ENCODE measurements around the gene LENEP.

Gene LENEP

DNA sequence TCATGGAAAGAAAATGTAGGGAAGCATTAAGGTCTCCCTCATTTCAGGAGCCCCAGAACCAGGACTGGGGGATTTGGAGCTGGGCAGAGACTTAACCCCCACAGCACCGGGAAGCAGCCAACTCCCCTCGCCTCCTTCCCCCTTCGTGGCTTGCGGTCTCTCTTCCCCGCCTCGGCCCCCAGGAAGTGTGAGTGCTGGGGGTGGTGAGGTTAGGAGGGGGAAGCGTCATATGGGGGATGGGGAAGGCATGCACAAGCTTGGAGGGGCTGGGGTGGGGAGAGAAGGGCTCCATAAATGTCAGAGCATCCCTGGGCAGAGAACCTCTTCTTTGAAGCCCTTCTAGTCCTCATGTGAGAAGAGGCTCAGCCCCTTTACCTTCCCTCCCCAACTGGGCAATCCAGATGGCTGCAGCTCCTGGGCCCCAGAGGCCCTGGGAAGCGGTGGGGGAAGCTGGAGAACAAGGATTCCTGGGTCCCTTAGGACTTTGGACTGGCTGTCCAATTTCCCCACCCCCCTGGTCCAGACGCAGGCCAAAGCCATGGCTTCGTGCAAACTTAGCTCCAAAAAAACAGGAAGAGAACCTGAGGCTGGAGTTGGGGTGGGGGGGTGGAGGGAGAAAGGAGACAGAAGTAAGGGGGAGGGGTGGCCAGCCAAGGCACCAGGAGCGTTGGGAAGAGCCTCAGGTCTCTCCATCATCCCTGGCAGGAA lies 17.0 kb downstream of the LENEP start:
- Mint-ChIP-seq H3K4me3 (peak overlapping the region; percentile 93), H3K4me1 (peaks cover 84% of the 10 kb centered on the region), H3K9me3 (no peaks in the 10 kb centered on the region), H3K36me3 (peaks cover 36% of the 10 kb centered on the region), H3K27ac (peak overlapping the region; percentile 90), H3K27me3 (no peaks in the 10 kb centered on the region)
- CTCF ChIA-PET = interaction anchor here (0.6 to 5.0 kb wide), 4 partner anchors 11 to 450 kb away, joined by 3 to 21 read pairs (median 3); no protein-coding TSS in a partner anchor
- DNase-seq = peak; percentile 51

DNA sequence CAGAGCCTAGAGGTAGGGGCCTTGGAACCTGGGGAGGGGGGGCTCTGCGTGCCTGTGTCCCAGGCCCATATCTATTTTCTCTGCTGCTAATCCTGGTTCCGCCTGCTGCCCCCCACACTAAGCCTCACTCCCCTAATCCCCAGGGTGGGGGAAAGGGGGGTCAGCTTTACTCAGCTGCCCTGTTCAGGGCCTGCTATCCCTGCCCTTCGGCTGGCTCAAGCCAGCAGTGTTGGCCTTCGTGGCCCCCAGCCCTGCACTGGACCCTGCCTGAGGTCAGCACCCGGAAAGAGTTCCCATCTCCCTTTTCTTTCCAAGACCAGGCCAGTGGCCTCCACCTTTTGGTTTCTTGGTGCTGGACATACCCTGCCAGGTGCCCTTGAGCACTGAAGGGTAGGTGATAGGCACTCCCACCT lies 17.6 kb downstream of the LENEP start:
- Mint-ChIP-seq H3K27ac (peak overlapping the region; percentile 90), H3K36me3 (peaks cover 43% of the 10 kb centered on the region)

DNA sequence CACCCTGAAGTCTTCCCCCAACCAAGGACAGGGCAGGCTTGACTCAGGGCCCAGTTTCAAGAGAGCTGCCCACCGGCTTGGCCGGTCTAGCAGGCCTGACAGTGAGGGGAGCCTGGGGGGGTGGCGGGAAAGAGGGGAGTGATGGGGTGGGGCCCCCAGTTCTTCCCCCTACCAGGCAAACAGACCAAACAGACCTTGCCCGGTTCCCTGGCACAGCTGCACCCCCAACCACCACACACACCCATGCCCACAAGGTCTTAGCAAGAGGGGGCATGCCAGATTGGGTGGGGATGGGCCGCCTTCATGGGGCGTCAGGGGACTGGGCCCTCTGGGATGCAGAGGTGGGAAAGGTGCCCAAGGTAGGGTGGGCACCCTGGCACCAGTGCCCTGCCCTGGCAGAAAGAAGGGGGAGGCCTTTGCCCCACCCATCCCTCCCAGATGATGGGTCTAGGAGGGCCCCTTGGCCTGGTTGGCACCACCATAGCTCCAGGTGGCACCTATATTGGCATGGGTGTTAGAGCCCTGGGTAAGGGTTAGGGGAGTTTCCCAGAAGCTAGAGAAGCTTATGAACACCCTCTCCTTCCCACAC lies 18.1 kb downstream of the LENEP start:
- DNase-seq = no peak
- Mint-ChIP-seq H3K9me3 (no peaks in the 10 kb centered on the region), H3K27me3 (no peaks in the 10 kb centered on the region), H3K27ac (peak overlapping the region; percentile 90), H3K36me3 (peaks cover 47% of the 10 kb centered on the region), H3K4me1 (peaks cover 84% of the 10 kb centered on the region), H3K4me3 (peak overlapping the region; percentile 93)
- CTCF ChIA-PET = interaction anchor here (0.6 to 5.0 kb wide), 5 partner anchors 12 to 50 kb away, joined by 3 to 21 read pairs (median 6); partner anchors contain the start of gene ADAM15

More for the DNA sequence above, 17.6 kb downstream of the LENEP start:
- peak overlapping the region; percentile 93 for H3K4me3 Mint-ChIP-seq
- CTCF ChIA-PET = interaction anchor here (0.6 to 5.0 kb wide), 4 partner anchors 12 to 451 kb away, joined by 3 to 21 read pairs (median 3); no protein-coding TSS in a partner anchor
- H3K27me3 Mint-ChIP-seq = no peaks in the 10 kb centered on the region
- H3K9me3 Mint-ChIP-seq = no peaks in the 10 kb centered on the region
- no peak for DNase-seq
- H3K4me1 Mint-ChIP-seq = peaks cover 84% of the 10 kb centered on the region

DNA sequence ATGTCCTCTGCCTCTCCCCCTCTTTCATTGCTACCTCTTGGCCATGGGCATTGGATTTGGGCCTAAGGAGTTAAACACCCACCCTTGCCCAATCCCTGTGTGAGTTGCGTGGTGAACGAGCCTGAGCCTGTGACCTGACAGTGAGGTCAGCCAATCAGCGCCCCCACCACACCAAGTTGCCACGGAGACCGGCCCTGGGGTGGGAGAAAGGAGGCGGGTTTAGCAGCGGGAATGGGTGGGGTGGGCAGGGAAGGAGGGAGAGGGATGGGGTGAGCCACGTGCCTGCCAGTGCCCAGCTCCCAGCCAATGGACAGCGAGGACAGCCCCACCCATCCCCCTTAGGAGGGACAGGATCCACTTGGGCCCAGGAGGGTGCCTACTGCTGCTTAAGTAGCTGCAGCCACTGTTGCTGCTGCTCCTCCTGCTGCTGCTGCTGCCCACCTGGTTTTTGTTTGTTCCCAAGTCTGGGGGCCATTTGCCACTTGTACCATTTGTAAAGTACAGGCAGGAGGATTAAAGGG lies 18.7 kb downstream of the LENEP start:
- peak; percentile 68 for DNase-seq
- no peaks in the 10 kb centered on the region for H3K9me3 Mint-ChIP-seq
- peak overlapping the region; percentile 87 for H3K27ac Mint-ChIP-seq
- peak overlapping the region; percentile 93 for H3K4me3 Mint-ChIP-seq
- H3K27me3 Mint-ChIP-seq = no peaks in the 10 kb centered on the region
- peaks cover 84% of the 10 kb centered on the region for H3K4me1 Mint-ChIP-seq
- CTCF ChIA-PET = interaction anchor here (0.6 to 5.0 kb wide), 7 partner anchors 8 to 50 kb away, joined by 3 to 21 read pairs (median 6); partner anchors contain the start of gene ADAM15
- peaks cover 52% of the 10 kb centered on the region for H3K36me3 Mint-ChIP-seq

DNA sequence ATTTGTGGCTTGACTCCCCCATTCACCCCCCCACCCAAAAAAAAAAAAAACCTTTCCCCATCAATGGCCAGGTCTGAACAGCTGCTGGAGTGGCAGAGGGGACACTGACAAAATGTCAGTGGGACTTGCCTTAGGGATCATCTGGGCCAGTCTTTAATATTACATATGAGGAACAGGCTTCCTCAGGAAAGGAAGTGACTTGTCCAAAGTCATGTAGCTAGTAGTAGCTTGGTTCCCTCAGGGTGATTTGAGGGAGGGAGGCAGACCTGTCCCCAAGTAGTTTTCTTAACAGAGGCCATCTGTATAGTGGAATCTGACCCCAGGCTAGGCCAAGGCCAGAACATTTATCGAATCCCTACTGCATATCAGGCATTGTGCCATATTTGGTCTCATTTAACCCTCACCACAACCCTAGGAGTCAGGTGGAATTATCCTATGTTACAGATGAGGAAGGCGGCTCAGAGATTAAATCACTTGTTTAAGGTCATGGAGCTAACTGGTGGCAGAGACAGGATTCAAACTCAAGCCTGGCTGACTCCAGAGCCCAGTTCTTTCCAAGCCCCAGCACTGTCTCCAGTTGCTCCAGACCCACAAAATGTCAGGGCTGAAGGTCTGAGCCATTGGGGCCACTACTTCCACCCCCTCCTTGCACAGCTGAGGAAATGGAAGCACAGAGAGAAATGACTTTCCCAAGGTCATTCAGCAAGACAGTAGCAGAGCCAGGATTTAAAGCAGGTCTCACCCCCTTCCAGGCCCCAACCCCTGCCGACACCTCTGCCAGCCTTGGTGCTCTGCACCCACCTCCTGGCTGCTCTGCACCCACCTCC lies 19.6 kb downstream of the LENEP start:
- CTCF ChIA-PET = interaction anchor here (0.8 to 5.0 kb wide), 8 partner anchors 9 to 72 kb away, joined by 3 to 21 read pairs (median 6); partner anchors contain the start of gene ADAM15
- H3K36me3 Mint-ChIP-seq = peaks cover 57% of the 10 kb centered on the region
- H3K9me3 Mint-ChIP-seq = no peaks in the 10 kb centered on the region
- H3K4me1 Mint-ChIP-seq = peaks cover 81% of the 10 kb centered on the region
- H3K27ac Mint-ChIP-seq = peak overlapping the region; percentile 87
- peak overlapping the region; percentile 93 for H3K4me3 Mint-ChIP-seq
- no peaks in the 10 kb centered on the region for H3K27me3 Mint-ChIP-seq
- no peak for DNase-seq

DNA sequence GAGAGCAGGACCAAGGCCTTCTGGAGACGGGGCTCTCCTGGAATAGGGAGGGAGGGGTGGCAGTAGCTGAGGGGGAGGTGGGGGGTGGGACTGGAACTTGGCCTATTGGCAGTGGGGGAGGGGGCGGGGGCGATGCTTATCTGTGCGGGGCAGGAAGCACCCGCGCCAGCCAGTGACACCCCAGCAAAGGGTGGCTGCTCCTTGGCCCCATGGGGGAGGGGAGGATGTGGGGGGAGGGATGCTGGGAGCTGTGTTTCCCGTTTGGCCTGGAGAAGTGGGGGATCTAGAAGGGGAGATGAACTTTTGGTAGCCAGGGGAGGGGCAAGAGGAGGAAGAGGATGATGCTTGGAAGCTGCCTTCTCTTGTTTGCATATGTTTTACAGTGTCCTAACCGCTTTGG lies 20.2 kb downstream of the LENEP start:
- CTCF ChIA-PET = interaction anchor here (1.3 to 5.0 kb wide), 6 partner anchors 10 to 58 kb away, joined by 3 to 21 read pairs (median 7); partner anchors contain the start of gene PBXIP1
- Mint-ChIP-seq H3K4me1 (peaks cover 77% of the 10 kb centered on the region), H3K27me3 (no peaks in the 10 kb centered on the region), H3K4me3 (peak overlapping the region; percentile 93), H3K9me3 (no peaks in the 10 kb centered on the region), H3K36me3 (peaks cover 59% of the 10 kb centered on the region), H3K27ac (peak overlapping the region; percentile 87)
- DNase-seq = peak; percentile 68

DNA sequence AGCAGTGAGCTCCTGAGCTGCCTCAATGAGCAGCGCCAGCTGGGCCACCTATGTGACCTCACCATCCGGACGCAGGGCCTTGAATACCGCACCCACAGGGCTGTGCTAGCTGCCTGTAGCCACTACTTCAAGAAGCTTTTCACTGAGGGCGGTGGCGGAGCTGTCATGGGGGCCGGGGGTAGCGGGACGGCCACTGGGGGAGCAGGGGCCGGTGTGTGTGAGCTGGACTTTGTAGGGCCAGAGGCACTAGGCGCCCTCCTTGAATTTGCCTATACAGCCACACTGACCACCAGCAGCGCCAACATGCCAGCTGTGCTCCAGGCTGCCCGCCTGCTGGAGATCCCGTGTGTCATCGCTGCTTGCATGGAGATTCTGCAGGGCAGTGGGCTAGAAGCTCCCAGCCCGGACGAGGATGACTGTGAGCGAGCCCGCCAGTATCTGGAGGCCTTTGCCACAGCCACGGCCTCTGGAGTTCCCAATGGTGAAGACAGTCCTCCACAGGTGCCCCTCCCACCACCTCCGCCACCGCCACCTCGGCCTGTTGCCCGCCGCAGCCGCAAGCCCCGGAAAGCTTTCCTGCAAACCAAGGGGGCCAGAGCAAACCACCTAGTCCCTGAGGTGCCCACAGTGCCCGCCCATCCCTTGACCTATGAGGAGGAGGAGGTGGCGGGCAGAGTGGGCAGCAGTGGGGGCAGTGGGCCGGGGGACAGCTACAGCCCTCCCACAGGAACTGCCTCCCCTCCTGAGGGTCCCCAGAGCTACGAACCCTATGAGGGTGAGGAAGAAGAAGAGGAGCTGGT lies 21.5 kb downstream of the LENEP start:
- no peaks in the 10 kb centered on the region for H3K27me3 Mint-ChIP-seq
- peaks cover 85% of the 10 kb centered on the region for H3K4me1 Mint-ChIP-seq
- CTCF ChIA-PET = interaction anchor here (0.6 to 6.7 kb wide), 12 partner anchors 7 to 108 kb away, joined by 3 to 48 read pairs (median 6); partner anchors contain the start of genes ADAM15, FLAD1, LENEP and PBXIP1
- H3K27ac Mint-ChIP-seq = no peak overlapping the region
- peaks cover 63% of the 10 kb centered on the region for H3K36me3 Mint-ChIP-seq
- H3K4me3 Mint-ChIP-seq = no peak overlapping the region
- no peaks in the 10 kb centered on the region for H3K9me3 Mint-ChIP-seq
- no peak for DNase-seq

DNA sequence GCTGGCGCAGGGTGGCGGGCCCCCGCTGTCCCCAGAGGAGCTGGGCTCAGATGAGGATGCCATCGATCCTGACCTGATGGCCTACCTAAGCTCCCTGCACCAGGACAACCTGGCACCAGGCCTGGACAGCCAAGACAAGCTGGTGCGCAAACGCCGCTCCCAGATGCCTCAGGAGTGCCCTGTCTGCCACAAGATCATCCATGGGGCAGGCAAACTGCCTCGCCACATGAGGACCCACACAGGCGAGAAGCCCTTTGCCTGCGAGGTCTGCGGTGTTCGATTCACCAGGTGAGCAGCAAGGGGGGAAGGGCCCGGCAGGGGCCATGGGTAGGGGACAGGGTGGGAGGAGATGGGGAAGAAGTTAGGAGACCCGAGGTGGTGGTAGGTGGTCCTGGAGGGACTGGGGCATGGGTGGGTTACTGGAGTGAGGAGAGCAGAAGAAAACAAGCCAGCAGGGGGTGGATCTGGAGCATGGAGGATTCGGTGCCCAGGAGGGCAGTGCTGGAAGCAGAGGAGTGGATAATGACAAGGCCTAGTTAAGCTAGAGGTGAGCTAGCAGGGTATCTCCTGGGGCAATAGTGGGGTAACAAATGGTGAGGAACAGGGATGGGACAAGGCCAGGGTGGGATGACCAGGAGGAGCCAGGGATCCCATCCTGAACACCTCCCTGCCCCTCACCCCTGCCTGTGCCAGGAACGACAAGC lies 22.3 kb downstream of the LENEP start:
- DNase-seq = no peak
- CTCF ChIA-PET = interaction anchor here (0.8 to 6.7 kb wide), 18 partner anchors 8 to 456 kb away, joined by 3 to 48 read pairs (median 8); partner anchors contain the start of genes ADAM15, FLAD1, LENEP and PBXIP1
- Mint-ChIP-seq H3K27ac (peak overlapping the region; percentile 83), H3K4me3 (peak overlapping the region; percentile 33), H3K36me3 (peaks cover 62% of the 10 kb centered on the region), H3K27me3 (no peaks in the 10 kb centered on the region), H3K4me1 (peaks cover 83% of the 10 kb centered on the region), H3K9me3 (no peaks in the 10 kb centered on the region)

DNA sequence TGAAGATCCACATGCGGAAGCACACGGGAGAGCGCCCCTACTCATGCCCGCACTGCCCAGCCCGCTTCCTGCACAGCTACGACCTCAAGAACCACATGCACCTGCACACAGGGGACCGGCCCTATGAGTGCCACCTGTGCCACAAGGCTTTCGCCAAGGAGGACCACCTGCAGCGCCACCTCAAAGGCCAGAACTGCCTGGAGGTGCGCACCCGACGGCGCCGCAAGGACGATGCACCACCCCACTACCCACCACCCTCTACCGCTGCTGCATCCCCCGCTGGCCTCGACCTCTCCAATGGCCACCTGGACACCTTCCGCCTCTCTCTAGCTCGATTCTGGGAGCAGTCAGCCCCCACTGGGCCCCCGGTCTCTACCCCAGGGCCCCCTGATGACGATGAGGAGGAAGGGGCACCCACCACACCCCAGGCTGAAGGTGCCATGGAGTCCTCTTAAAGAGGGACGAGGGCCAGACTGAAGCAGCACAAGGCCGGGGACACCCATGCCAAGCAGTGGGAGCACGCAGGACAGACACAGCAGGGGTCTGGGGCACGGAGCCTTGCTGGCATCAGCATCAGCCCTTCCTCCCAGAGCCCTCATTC lies 22.9 kb downstream of the LENEP start:
- CTCF ChIA-PET = interaction anchor here (0.6 to 6.7 kb wide), 24 partner anchors 9 to 537 kb away, joined by 3 to 48 read pairs (median 7); partner anchors contain the start of genes ADAM15, FLAD1, LENEP and PBXIP1
- Mint-ChIP-seq H3K27ac (peak overlapping the region; percentile 83), H3K4me3 (peak overlapping the region; percentile 33), H3K4me1 (peaks cover 78% of the 10 kb centered on the region), H3K27me3 (no peaks in the 10 kb centered on the region), H3K36me3 (peaks cover 60% of the 10 kb centered on the region), H3K9me3 (no peaks in the 10 kb centered on the region)
- DNase-seq = peak; percentile 52

DNA sequence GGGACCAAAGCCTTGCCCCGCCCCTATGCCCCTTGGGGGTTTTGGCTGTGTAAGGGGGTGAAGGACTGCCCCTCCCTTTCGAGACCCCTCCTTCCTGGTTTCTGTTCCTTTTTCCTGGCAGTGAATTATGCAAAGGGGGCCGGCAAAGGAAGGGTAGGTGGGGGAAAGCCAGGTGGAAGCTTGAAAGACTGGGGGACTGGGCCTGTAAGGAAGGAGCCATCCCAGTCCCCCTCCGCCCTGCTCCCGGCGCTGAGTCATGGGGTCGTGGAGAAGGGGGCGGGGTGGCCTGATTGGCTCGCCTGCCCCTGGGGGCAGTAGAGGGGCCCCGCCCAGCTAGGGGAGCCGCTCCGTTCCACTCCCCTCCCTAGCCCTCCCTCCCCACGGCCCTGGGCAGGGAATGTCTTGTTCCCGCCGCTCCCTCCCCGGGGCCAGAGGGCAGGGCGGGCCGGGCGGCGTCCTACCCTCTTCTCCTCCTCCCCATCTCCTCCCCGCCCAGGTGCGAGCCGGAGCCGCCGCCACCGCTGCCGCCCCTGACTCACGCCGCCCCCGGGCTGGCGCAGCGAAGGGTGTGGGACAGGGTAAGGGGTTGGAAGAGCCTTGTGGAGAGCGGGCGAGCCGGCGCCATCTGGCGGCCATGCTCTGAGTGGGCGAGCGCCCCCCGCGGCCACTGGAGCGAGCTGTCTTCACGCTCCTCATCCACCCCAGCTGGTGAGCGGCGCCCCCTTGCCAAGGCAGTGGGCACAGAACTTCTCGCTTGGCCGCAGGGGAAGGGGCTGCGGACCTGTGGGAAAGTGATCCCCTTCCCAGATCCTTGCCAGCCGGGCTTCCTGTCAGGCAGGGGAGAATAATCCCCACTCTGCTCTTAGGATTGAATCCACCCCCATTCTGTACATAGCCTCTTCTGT lies 23.9 kb downstream of the LENEP start:
- Mint-ChIP-seq H3K9me3 (no peaks in the 10 kb centered on the region), H3K36me3 (peaks cover 60% of the 10 kb centered on the region), H3K4me1 (peaks cover 71% of the 10 kb centered on the region), H3K27me3 (no peaks in the 10 kb centered on the region), H3K27ac (peak overlapping the region; percentile 83), H3K4me3 (peak overlapping the region; percentile 26)
- CTCF ChIA-PET = interaction anchor here (0.5 to 6.7 kb wide), 27 partner anchors 8 to 538 kb away, joined by 3 to 48 read pairs (median 6); partner anchors contain the start of genes ADAM15, DCST1, DCST2 and EFNA4
- peak; percentile 90 for DNase-seq

DNA sequence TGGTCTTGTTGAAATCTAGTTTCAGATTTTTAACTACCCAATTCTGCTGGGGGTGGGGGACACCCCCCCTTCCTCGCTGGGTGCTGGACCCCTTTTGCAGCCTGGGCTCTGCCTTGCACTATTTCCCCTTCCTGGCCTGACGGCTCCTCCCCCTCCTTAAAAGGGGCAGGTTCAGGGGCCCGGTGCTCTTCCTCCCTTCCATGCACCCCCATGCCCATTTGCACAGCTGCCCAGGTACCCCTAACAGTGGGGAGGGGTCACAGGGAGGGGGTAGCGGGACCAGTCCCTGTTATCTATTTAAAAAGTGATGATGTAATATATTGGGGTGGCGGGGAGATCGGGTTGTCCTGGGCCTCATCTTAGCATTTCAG lies 24.5 kb downstream of the LENEP start:
- CTCF ChIA-PET = interaction anchor here (0.5 to 6.7 kb wide), 26 partner anchors 8 to 538 kb away, joined by 3 to 48 read pairs (median 6); partner anchors contain the start of genes ADAM15, DCST1, DCST2 and EFNA4
- Mint-ChIP-seq H3K4me3 (peak overlapping the region; percentile 26), H3K9me3 (no peaks in the 10 kb centered on the region), H3K27me3 (peaks cover under 1% of the 10 kb centered on the region), H3K4me1 (peaks cover 65% of the 10 kb centered on the region), H3K27ac (no peak overlapping the region), H3K36me3 (peaks cover 55% of the 10 kb centered on the region)
- no peak for DNase-seq

Measured in activated naive CD4-positive, alpha-beta T cell treated with anti-CD3 and anti-CD28 coated beads, Interleukin-2, amount 10 ng/mL, durations not matched to agents 7 days and 5 days (primary cell).